Measurements from ENCODE around the gene SETD1B.

SETD1B gene

GRCh38 chr12:121766290-121767039, 37.3 kb upstream of the SETD1B start:
- DNase-seq (ENCODE audit: low read depth), result no peak
- no peak overlapping the region for H3K4me3 ChIP-seq (ENCODE audit: control insufficient read depth, low read depth, low read length)
- no peak for TF ChIP-seq CTCF (IDR thresholded peaks at IDR 0.05; ENCODE audit: control insufficient read depth, insufficient read depth, low read depth, low read length, missing control alignments)

- H3K4me3 ChIP-seq (ENCODE audit: control insufficient read depth, low read depth, low read length), result no peak overlapping the region
- DNase-seq (ENCODE audit: low read depth), result no peak
- no peak for TF ChIP-seq CTCF (IDR thresholded peaks at IDR 0.05; ENCODE audit: control insufficient read depth, insufficient read depth, low read depth, low read length, missing control alignments)
Measured at GRCh38 chr12:121767525-121768016, 36.2 kb upstream of the SETD1B start.

GRCh38 chr12:121769297-121769830, 34.4 kb upstream of the SETD1B start:
- TF ChIP-seq CTCF (IDR thresholded peaks at IDR 0.05; ENCODE audit: control insufficient read depth, insufficient read depth, low read depth, low read length, missing control alignments), result no peak
- H3K4me3 ChIP-seq (ENCODE audit: control insufficient read depth, low read depth, low read length), result no peak overlapping the region
- DNase-seq (ENCODE audit: low read depth), result no peak

GRCh38 chr12:121769831-121770301, 33.9 kb upstream of the SETD1B start:
- DNase-seq (ENCODE audit: low read depth), result no peak
- H3K4me3 ChIP-seq (ENCODE audit: control insufficient read depth, low read depth, low read length), result no peak overlapping the region
- TF ChIP-seq CTCF (IDR thresholded peaks at IDR 0.05; ENCODE audit: control insufficient read depth, insufficient read depth, low read depth, low read length, missing control alignments), result no peak

- TF ChIP-seq CTCF (IDR thresholded peaks at IDR 0.05; ENCODE audit: control insufficient read depth, insufficient read depth, low read depth, low read length, missing control alignments), result no peak
- no peak for DNase-seq (ENCODE audit: low read depth)
- no peak overlapping the region for H3K4me3 ChIP-seq (ENCODE audit: control insufficient read depth, low read depth, low read length)
Measured at GRCh38 chr12:121770388-121770787, 33.4 kb upstream of the SETD1B start.

GRCh38 chr12:121770813-121771625, 32.8 kb upstream of the SETD1B start:
- TF ChIP-seq CTCF (IDR thresholded peaks at IDR 0.05; ENCODE audit: control insufficient read depth, insufficient read depth, low read depth, low read length, missing control alignments), result no peak
- H3K4me3 ChIP-seq (ENCODE audit: control insufficient read depth, low read depth, low read length), result no peak overlapping the region
- no peak for DNase-seq (ENCODE audit: low read depth)
